SU-DHL-6 (cell line): Measurements from ENCODE around the gene MLC1.

Experiments
- H2AFZ ChIP-seq: fragments of 200-600 bp; sonication (generic); 2 replicates; pipeline ENCODE4 v1.6.1; 2014; ENCODE audit warnings: low read depth, mild to moderate bottlenecking, moderate library complexity, mixed read lengths, antibody characterized with exemption, low read length; ENCODE audit not compliant: severe bottlenecking
- H3F3A ChIP-seq: fragments of 200-600 bp; shearing (Covaris generic); 2 replicates; pipeline ENCODE4 v1.6.0; 2016; ENCODE audit warnings: antibody characterized with exemption, mild to moderate bottlenecking; ENCODE audit not compliant: insufficient read depth
- H3K27ac ChIP-seq: fragments of 200-600 bp; sonication (generic); 2 replicates; pipeline ENCODE4 v1.5.1; 2016; ENCODE audit warnings: low read depth, mild to moderate bottlenecking, low read length, moderate library complexity, mixed read lengths
- H3K27me3 ChIP-seq: fragments of 200-600 bp; sonication (generic), shearing (Covaris generic); 2 replicates; pipeline ENCODE4 v1.6.0; 2014; ENCODE audit warnings: mild to moderate bottlenecking, low read length
- H3K36me3 ChIP-seq: fragments of 200-600 bp; sonication (generic); 2 replicates; pipeline ENCODE4 v1.6.1; 2014; ENCODE audit warnings: mild to moderate bottlenecking, low read length, mixed read lengths
- H3K4me2 ChIP-seq: fragments of 300-600, 200-600 bp; shearing (Covaris generic), sonication (generic); 2 replicates; pipeline ENCODE4 v1.6.0; 2014; ENCODE audit warnings: low read length, low read depth, mild to moderate bottlenecking; ENCODE audit not compliant: poor library complexity, severe bottlenecking
- H3K4me3 ChIP-seq: fragments of 200-600 bp; sonication (generic); 2 replicates; pipeline ENCODE4 v1.5.1; 2014; ENCODE audit warnings: antibody characterized with exemption, low read length, mild to moderate bottlenecking, mixed read lengths; ENCODE audit not compliant: insufficient read depth, poor library complexity, severe bottlenecking
- H3K79me2 ChIP-seq: fragments of 200-600 bp; sonication (generic); 2 replicates; pipeline ENCODE4 v1.6.1; 2014; ENCODE audit warnings: mild to moderate bottlenecking, low read length, moderate library complexity; ENCODE audit not compliant: insufficient read depth
- H3K9ac ChIP-seq: fragments of 200-600 bp; sonication (generic); 2 replicates; pipeline ENCODE4 v1.7.0; 2014; ENCODE audit warnings: mild to moderate bottlenecking, low read length
- H3K9me2 ChIP-seq: fragments of 200-600 bp; sonication (generic); replicated peaks from 2 replicates; pipeline ENCODE4 v1.6.1; 2014; ENCODE audit warnings: low read length; ENCODE audit not compliant: insufficient read depth
- H3K9me3 ChIP-seq: fragments of 200-600 bp; sonication (generic); 2 replicates; pipeline ENCODE4 v1.6.1; 2014; ENCODE audit warnings: low read length, mixed read lengths; ENCODE audit not compliant: insufficient read depth
- H4K20me1 ChIP-seq: fragments of 200-600 bp; sonication (generic); 2 replicates; pipeline ENCODE4 v1.6.1; 2014; ENCODE audit warnings: low read depth, mild to moderate bottlenecking, antibody characterized with exemption, low read length, moderate library complexity, mixed read lengths
- CTCF ChIP-seq: fragments of 200-600 bp; sonication (generic); IDR thresholded peaks from one replicate; pipeline ENCODE4 v1.5.1; 2017; ENCODE audit warnings: antibody characterized with exemption, mild to moderate bottlenecking, low read length, moderate library complexity; ENCODE audit not compliant: insufficient read depth, poor library complexity, severe bottlenecking
- EZH2phosphoT487 ChIP-seq: fragments of 200-600 bp; sonication (generic), shearing (Covaris generic); conservative IDR thresholded peaks from 2 replicates; pipeline ENCODE4 v1.6.1; 2018; ENCODE audit warnings: mild to moderate bottlenecking, antibody characterized with exemption, low read length, moderate library complexity, mixed read lengths

Gene MLC1

GRCh38 chr22:50114221-50115021 lies 29.2 kb upstream of the MLC1 start:
- Histone ChIP-seq H3K9ac (no peak overlapping the region), H3F3A (no peaks in the 10 kb centered on the region), H4K20me1 (no peaks in the 10 kb centered on the region), H3K79me2 (no peaks in the 10 kb centered on the region), H3K9me2 (no peaks in the 10 kb centered on the region), H3K9me3 (no peaks in the 10 kb centered on the region), H3K4me3 (no peak overlapping the region), H3K4me2 (no peak overlapping the region), H3K27me3 (no peaks in the 10 kb centered on the region), H3K36me3 (no peaks in the 10 kb centered on the region), H2AFZ (no peak overlapping the region), H3K27ac (no peak overlapping the region)
- no peak for TF ChIP-seq CTCF
- TF ChIP-seq EZH2phosphoT487: no peak

GRCh38 chr22:50112151-50113118 lies 27.2 kb upstream of the MLC1 start:
- H3K36me3 ChIP-seq: no peaks in the 10 kb centered on the region
- H3F3A ChIP-seq: no peaks in the 10 kb centered on the region
- H3K4me2 ChIP-seq: no peak overlapping the region
- no peak overlapping the region for H2AFZ ChIP-seq
- H3K9me3 ChIP-seq: no peaks in the 10 kb centered on the region
- H3K27ac ChIP-seq: no peak overlapping the region
- no peaks in the 10 kb centered on the region for H3K9me2 ChIP-seq
- H3K27me3 ChIP-seq: no peaks in the 10 kb centered on the region
- no peak overlapping the region for H3K4me3 ChIP-seq
- H4K20me1 ChIP-seq: no peaks in the 10 kb centered on the region
- TF ChIP-seq EZH2phosphoT487 (no peak), CTCF (no peak)
- no peak overlapping the region for H3K9ac ChIP-seq
- no peaks in the 10 kb centered on the region for H3K79me2 ChIP-seq

DNA sequence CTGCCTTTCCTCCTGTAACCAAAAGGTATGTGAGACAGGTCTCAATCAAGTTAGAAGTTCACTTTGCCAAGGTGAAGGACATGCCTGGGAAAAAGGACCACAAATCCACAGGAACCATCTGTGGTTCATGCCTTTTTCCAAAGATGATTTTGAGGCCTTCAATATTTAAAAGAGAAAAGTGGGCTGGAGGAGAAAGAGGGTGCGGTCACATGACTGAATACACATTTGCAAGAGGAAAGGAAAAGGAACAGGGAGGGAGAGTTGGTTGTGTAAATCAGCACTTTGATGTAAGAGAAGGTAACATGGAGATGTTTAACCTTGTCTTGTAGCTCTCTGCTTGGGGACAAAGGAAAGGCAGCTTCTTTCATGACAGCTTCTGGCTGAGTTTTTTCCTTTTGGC lies 25.8 kb upstream of the MLC1 start:
- TF ChIP-seq EZH2phosphoT487 (no peak), CTCF (no peak)
- no peak overlapping the region for H3K9ac ChIP-seq

More for the DNA sequence above, 25.8 kb upstream of the MLC1 start:
- Histone ChIP-seq H3K9me3 (no peaks in the 10 kb centered on the region), H3K36me3 (no peaks in the 10 kb centered on the region), H3F3A (no peaks in the 10 kb centered on the region), H2AFZ (no peak overlapping the region), H4K20me1 (no peaks in the 10 kb centered on the region), H3K27me3 (no peaks in the 10 kb centered on the region), H3K4me3 (no peak overlapping the region), H3K27ac (no peak overlapping the region), H3K79me2 (no peaks in the 10 kb centered on the region), H3K4me2 (no peak overlapping the region), H3K9me2 (no peaks in the 10 kb centered on the region)
